ENCODE measurements around the gene ARHGEF4.

GRCh38 chr2:130869441-130870160 is 32.9 kb downstream of the ARHGEF4 start:
- TF ChIP-seq FOXK2 (IDR thresholded peaks at IDR 0.05) (no peak), FOXM1 (IDR thresholded peaks at IDR 0.05; ENCODE audit: borderline replicate concordance) (no peak), BHLHE40 (IDR thresholded peaks at IDR 0.05; ENCODE audit: borderline replicate concordance) (no peak), NFRKB (IDR thresholded peaks at IDR 0.05) (no peak), ELF4 (IDR thresholded peaks at IDR 0.05) (no peak), PKNOX1 (IDR thresholded peaks at IDR 0.05) (no peak), FOXA1 (IDR thresholded peaks at IDR 0.05) (no peak), HDGF (IDR thresholded peaks at IDR 0.05; ENCODE audit: borderline replicate concordance) (no peak), ARNT (IDR thresholded peaks at IDR 0.05) (no peak), SP1 (IDR thresholded peaks at IDR 0.05) (no peak), TARDBP (IDR thresholded peaks at IDR 0.05) (no peak), LEF1 (IDR thresholded peaks at IDR 0.05; ENCODE audit: borderline replicate concordance) (no peak), SUZ12 (IDR thresholded peaks at IDR 0.05) (no peak), ZNF384 (IDR thresholded peaks at IDR 0.05) (no peak)

All from HEK293T (cell line).